C1 segment of cervical spinal cord (tissue), 14 donors: ENCODE data around the gene RARS2.
"Not testable (repeated sequence)": the region's sequence is repeated elsewhere in the genome, so short reads cannot be mapped to it uniquely, and the experiment has no call there.

Experiments used
- DNase-seq, 14 donors: peaks; one replicate each; lab custom pipeline; 2025; lab: John Stamatoyannopoulos, UW

The RARS2 gene, protein sequence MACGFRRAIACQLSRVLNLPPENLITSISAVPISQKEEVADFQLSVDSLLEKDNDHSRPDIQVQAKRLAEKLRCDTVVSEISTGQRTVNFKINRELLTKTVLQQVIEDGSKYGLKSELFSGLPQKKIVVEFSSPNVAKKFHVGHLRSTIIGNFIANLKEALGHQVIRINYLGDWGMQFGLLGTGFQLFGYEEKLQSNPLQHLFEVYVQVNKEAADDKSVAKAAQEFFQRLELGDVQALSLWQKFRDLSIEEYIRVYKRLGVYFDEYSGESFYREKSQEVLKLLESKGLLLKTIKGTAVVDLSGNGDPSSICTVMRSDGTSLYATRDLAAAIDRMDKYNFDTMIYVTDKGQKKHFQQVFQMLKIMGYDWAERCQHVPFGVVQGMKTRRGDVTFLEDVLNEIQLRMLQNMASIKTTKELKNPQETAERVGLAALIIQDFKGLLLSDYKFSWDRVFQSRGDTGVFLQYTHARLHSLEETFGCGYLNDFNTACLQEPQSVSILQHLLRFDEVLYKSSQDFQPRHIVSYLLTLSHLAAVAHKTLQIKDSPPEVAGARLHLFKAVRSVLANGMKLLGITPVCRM

GRCh38 chr6:87589693-87590416, at the start of gene RARS2, which contains the start of gene ORC3:
Gene RARS2, minus strand, starts transcription at chr6:87589987. Its CDS starts 30 bp downstream, at chr6:87589957.
Gene ORC3, plus strand, starts transcription at chr6:87590135. Its CDS starts 34 bp downstream, at chr6:87590169.
- DNase-seq: peak; percentile 41 to 97 (median 90)

DNA sequence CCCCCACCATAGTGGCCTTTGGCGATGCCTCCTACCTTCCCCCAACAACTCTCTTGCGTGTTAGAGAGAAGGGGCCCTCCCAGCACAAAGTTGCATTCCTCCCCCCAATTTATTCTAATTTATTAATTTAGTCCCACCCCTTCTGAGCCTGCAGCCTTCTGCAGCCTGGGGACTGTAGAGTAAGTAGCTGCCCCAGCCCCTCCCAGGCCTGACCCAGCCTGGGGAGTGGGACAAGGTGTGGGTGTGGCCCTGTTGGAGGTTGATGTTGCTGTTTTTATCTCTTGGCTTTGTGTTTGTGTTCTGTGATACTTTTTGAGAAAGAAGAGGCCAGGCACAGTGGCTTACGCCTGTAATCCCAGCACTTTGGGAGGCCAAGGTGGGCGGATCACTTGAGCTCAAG, 49.6 kb upstream of the RARS2 start:
- no peak for DNase-seq

DNA sequence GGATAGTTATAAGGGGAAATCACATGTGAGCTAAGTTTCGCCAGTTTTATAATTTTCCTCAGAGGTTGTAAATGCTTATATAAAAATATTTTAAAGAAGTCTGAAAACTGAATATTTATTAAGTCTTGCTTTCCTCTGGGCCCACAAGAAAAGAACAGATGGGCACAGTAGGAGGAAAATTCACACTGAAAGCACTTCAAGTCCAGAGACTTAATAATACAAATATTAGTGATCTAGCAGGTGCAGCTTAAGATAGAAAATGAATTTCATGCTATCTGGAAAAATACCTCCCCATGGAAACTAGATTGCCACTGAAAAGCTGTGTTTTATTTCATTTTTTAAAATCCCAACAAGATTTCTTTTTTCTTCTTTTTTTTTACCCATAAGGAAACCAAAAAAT, 47.3 kb upstream of the RARS2 start:
- peak in 1 of 14 donors; percentile 15 for DNase-seq

- DNase-seq: peak in 1 of 14 donors; percentile 3
Measured at GRCh38 chr6:87636315-87636714, 46.5 kb upstream of the RARS2 start.

DNA sequence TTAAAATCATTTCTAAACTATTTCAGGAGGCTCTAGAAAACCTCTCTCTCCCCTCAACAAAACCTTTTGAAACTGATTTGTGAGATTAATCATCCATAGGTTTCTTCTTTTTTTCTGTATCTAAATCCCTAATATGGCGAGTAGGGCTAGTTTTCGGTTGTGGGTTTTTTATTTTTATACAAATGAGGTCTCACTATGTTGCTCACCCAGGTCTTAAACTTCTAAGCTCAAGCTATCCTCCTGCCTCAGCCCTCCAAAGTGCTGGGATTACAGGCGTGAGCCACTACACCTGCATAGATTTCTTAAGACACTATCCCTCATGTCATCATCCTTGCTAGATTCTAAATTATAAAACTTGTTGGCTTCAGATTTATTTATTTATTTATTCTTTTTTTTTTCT, 44.1 kb upstream of the RARS2 start:
- DNase-seq: no peak

GRCh38 chr6:87630746-87631145, 41.0 kb upstream of the RARS2 start:
- no peak for DNase-seq

DNA sequence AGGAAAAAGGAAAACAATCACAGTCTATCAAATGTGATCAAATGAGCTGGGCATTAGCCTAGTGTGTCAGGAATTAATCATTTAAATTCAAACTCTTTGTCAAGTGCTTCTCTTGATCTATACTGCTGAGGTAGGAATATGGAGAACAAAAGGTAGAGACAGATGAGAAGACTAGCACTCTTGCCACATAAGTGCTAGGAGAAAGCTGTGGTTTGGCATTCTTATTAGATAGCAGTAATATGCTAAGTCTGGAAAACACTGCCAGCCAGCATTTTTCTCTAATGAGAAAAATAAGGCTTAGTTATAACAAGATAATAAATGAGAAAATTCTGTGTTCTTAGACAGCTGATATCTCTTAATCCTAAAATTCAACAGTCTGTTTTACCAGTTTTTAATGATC, 39.1 kb upstream of the RARS2 start:
- no peak for DNase-seq

DNA sequence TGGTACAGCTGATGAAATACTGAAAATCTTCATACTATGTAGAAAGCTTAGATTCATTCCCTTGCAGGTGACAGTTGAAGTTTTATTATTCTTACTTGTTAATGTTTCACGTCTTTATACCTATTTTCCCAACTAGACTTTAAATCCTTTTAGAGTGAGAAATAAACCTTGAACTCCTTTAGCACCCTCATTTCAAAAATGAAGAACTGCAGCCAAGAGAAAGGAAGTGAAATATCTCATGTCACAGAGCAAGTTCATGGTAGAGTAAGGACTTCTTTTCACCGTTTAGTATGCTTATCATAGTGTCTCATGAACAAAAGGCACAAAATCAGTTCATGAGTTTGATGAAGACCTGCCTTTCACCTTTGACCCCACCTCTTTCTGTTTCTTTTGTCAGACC, 38.6 kb upstream of the RARS2 start:
- no peak for DNase-seq

DNA sequence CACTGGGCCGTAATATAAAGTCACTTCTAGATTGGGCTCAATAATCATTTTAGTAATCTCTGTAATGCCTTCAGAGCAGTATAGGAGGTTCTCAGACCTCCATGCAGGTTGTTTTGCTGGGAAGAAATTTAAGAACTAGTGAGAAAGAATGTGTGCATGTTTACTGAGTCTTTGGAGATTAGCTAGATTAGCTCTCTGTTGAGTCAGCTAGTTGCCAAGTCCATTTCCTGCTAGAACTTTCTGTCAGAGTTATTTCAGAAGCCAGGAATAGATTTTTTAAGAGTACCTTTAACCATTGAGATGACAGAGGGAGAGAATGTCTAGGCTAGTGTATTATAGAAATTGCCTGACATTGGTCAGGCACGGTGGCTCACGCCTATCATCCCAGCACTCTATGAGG, 33.5 kb upstream of the RARS2 start:
- DNase-seq: no peak

GRCh38 chr6:87618531-87618930, 28.7 kb upstream of the RARS2 start:
- no peak for DNase-seq

DNA sequence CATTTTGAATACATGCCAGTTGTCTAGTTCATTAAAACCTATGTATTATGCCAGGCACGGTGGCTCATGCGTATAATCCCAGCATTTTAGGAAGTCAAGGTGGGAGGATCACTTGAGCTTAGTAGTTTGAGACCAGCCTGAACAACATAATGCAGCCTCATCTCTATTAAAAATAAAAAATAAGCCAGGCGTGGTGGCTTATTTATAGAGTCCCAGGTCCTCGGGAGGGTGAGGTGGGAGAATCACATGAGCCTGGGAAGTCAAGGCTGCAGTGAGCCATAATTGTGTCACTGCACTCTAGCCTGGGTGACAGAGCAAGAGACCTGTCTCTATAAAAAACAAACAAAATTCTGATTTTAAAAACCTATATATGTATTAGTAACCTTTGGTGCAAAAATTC, 27.6 kb upstream of the RARS2 start:
- no peak for DNase-seq

DNA sequence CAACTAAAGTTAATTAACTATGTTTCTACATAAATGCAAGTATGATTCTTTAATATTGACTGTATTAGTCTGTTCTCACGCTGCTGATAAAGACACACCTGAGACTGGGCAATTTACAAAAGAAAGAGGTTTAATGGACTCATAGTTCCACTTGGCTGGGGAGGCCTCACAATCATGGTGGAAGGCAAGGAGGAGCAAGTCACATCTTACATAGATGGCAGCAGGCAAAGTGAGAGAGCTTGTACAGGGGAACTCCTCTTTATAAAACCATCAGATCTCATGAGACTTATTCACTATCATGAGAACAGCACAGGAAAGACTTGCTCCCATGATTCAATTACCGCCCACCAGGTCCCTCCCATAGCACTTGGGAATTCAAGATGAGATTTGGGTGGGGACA, 23.2 kb upstream of the RARS2 start:
- not testable (repeated sequence) for DNase-seq

GRCh38 chr6:87608802-87609201, 19.0 kb upstream of the RARS2 start:
- no peak for DNase-seq

GRCh38 chr6:87606199-87606598, 16.4 kb upstream of the RARS2 start:
- DNase-seq: no peak

- DNase-seq: no peak
Measured at GRCh38 chr6:87600576-87600975, 10.8 kb upstream of the RARS2 start.

- no peak for DNase-seq
Measured at GRCh38 chr6:87590990-87591389, 1.2 kb upstream of the RARS2 start.

DNA sequence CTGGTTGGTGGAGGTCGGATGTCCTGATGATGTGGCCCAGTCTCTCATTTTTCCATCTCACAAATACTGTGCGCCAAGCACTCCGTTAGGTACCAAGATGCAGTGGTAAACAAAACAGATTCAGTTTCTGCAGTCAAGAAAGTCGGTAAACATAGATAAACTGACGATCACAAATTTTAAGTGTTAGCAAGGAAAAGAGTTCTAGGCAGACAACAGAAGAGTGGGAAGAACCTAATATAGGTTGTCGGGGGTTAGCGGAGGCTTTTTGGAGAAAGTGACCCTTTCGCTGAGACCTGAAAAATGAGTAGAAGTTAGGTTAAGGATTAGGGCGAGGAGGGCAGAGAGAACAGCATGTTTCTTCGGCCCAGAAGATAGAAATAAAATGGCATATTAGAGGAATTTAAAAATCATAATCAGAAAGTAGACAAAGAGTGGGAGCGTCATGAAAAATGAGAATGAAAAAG, 662 bp upstream of the RARS2 start:
- no peak for DNase-seq

DNA sequence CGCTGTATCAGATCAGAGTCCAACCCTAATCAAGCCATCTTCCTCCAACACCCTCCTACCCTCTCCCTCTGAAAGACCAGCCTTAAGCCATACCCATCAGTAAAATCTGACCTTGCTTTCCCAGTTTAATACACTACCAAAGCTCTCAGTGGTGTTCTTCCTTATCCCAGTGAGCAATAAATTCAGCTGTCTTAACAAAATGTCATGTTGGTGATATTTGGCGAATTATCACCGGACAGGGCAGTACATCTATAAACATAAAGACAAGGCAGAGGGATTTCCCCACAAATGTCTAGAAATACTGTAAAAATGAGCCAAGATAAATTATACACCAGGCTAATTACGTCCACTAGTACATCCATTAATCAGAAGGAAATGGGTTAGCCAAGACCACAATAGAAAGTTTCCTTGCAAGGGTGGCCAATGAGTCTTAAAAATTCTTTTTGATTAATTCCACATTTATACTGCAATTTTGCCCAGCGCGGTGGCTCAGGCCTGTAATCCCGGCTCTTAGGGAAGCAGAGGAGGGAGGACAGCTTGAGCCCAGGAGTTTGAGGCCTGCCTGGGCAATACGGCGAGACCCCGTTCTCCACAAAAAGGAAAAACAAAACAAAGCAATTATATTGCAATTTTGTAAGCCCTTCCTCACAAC, 905 bp downstream of the RARS2 start:
- DNase-seq: no peak

- DNase-seq: no peak
Measured at GRCh38 chr6:87586371-87587077, 3.3 kb downstream of the RARS2 start.

- DNase-seq: no peak
Measured at GRCh38 chr6:87583822-87584221, 6.0 kb downstream of the RARS2 start.

GRCh38 chr6:87575423-87575822, 14.4 kb downstream of the RARS2 start:
- no peak for DNase-seq
